Jurkat, Clone E6-1 (cell line): ENCODE data around the gene GPHB5.

Source experiments
- DNase-seq: peaks from one replicate; pipeline ENCODE4 v3.0.0-alpha.2; 2011; ENCODE audit warnings: low read depth, low spot score
- H3K4me3 ChIP-seq: 2 replicates; pipeline ENCODE4 v1.5.1; 2011; ENCODE audit warnings: mild to moderate bottlenecking, low read length, control low read depth, moderate library complexity

Gene GPHB5

DNA sequence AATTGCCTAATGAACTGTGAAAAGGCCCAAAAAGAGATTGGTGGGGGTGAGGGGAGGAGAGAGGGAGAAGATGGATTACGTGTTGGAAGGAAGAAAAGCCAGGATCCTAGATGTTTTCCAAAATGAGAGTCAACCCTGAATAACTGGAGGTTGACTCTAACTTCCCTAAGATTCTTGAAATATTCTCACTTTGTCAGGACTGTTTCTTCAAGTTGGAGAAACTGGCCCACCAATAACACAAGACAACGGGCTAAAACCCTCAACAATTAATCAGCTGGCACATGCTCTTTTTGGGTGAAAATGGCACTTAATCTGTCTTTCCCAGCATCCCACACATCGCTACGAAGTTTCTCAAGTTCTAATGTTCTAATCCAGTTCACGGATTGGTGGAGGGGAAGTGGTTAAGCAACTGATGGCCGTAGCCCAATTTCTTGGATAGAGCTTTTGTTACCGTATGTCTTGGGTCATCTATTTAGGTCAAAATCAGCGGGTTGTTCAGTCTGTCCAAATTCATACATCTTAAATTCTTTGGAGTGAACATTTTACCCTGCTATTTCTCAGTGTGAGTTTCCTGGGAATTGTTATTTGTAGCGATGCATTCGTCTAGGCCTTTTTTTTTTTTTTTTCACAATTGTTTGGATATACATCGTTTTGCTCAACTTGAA, 49.0 kb downstream of the GPHB5 start:
- no peak overlapping the region for H3K4me3 ChIP-seq
- no peak for DNase-seq

DNA sequence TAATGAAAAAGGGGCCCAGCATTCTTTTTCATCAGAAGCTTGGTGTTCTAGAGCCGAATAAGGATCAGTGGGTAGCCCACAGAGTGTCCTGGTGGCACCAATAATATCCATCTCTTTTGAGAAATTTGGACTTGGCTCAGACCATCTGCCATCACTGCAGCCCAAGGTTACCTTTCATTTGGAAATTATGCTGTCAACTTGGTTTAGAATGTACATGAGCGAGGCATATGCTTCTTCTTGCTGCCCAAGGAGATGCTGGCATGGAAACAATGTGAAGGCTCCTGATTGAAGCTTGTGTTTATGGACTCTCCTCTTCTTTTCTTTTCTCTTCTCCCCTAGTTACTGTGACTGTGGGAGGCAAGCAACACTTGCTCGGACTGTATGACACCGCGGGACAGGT, 50.0 kb downstream of the GPHB5 start:
- DNase-seq: no peak
- no peak overlapping the region for H3K4me3 ChIP-seq

DNA sequence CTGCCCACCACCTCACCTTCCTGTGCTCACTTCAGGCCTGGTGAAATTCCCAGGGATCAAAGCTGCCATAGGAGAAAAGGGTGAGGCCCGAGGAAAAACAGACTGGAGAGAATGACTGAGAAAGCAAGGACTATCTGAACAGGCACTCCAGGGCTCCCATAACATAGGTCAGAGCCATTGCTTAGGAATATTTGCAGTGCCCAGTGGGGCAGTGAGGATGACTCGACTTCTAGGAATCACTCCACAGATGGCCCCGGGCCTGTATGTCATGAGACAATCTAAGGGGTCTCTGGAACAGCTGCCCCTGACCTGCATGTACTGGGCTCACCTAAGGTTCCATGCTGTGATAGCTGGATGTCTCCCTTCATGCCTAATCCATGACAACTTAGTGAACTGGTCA, 51.6 kb downstream of the GPHB5 start:
- H3K4me3 ChIP-seq: no peak overlapping the region
- DNase-seq: no peak

DNA sequence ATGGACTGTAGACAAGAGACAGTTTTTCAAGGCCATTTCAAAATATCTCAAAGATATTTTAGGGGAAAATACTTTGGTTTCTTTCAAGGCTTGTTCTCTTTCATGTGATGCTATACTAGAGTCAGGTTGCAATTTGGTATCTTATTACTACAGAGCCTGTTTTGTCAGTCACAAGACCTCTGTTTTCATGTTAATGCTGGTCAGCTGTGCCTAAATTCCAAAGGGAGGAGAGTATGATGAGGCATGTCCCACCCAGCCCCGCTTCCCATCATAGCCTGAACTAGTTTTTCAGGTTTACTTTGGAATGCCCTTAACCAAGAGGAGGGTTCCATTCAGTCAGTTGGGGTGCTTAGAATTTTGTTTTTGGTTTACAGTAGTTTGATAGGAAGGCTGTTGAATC, 52.6 kb downstream of the GPHB5 start:
- H3K4me3 ChIP-seq: no peak overlapping the region
- no peak for DNase-seq
